K562 (cell line): ENCODE measurements around the gene KIAA2012.

ENCODE experiments used
- ZC3H4 ChIP-seq: sonication (generic); formaldehyde crosslinking; IDR thresholded peaks from 2 replicates; pipeline ENCODE4 v1.9.0; 2021; ENCODE audit warnings: missing genetic modification reagents, borderline replicate concordance
- ZNF133 ChIP-seq: fragments of 250-450 bp; sonication (Bioruptor Pico); IDR thresholded peaks from 2 replicates; pipeline ENCODE4 v1.4.0; 2020; ENCODE audit warnings: mild to moderate bottlenecking
- TF ChIP-seq, protein P1 (sequence below): fragments of 250-450 bp; sonication (Bioruptor Pico); IDR thresholded peaks from 2 replicates; pipeline ENCODE4 v1.8.0; 2021; ENCODE audit warnings: moderate library complexity, mild to moderate bottlenecking, inconsistent platforms

DNA sequence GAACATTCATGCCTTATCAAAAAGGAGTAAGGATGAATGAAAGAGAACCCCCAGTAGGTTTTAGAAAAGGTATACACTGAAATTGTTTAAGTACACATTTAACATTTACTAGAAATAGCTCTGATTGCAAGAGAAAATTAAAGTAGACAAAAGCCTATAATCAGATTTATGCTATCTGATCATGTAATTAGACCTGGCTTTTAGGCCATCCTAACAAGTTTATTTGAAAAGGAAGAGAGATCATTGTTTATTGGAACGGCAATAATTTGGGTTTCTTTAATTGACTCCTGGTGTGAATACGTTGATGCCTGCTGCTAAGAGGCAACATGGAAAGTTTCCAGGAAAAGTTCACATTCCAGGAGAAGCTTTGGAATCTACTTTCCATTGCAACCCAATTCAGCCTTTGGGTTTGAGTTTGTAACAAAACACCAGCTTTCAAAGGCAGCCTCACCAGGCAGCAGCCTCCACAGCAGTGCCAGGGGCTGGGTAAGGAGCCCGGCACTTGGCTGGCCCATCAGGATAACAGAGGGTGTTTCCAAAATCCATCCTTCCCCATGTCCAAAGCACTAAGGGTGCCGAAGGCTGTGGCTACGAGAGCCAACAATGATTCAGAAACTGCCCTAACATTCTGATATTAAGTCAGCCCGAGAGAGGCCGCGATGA lies 21.4 kb upstream of the KIAA2012 start:
- TF ChIP-seq ZC3H4 (CRISPR knock-in tag) (no peak), ZNF133 (CRISPR knock-in tag) (no peak)
- TF ChIP-seq, protein P1, sequence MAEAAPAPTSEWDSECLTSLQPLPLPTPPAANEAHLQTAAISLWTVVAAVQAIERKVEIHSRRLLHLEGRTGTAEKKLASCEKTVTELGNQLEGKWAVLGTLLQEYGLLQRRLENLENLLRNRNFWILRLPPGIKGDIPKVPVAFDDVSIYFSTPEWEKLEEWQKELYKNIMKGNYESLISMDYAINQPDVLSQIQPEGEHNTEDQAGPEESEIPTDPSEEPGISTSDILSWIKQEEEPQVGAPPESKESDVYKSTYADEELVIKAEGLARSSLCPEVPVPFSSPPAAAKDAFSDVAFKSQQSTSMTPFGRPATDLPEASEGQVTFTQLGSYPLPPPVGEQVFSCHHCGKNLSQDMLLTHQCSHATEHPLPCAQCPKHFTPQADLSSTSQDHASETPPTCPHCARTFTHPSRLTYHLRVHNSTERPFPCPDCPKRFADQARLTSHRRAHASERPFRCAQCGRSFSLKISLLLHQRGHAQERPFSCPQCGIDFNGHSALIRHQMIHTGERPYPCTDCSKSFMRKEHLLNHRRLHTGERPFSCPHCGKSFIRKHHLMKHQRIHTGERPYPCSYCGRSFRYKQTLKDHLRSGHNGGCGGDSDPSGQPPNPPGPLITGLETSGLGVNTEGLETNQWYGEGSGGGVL (CRISPR knock-in tag) = no peak
